GM19438 (cell line): ENCODE measurements around the gene SEMA6B.
"Not testable (repeated sequence)": the region's sequence is repeated elsewhere in the genome, so short reads cannot be mapped to it uniquely, and the experiment has no call there.

Source experiments
- ATAC-seq: cut with Tn5 transposase; IDR thresholded peaks from one replicate; pipeline ENCODE4 v1.9.1; 2021; ENCODE audit warnings: low read depth; ENCODE audit not compliant: unreplicated experiment

The SEMA6B gene

GRCh38 chr19:4575267-4576015 is 16.0 kb upstream of the SEMA6B start:
- ATAC-seq, result no peak

DNA sequence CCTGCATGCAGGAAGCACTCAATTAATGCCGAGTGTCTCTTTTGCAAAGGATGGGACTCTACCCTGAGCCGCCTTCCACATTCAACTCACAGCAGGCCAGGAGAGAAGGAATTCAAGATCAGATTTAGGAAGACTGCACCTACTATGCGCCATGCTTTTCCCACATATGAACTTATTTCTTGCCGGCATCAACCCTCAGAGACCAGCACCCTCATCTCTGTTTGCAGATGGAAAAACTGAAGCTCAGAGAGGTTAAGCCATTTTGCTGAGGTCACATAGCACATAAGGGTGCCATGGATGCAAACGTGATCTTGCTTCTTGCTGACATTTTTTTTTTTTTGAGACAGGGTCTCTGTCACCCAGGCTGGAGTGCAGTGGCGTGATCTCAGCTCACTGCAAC is 14.2 kb upstream of the SEMA6B start:
- ATAC-seq, result no peak

- ATAC-seq, result no peak
Measured at GRCh38 chr19:4571305-4571917, 11.9 kb upstream of the SEMA6B start.

DNA sequence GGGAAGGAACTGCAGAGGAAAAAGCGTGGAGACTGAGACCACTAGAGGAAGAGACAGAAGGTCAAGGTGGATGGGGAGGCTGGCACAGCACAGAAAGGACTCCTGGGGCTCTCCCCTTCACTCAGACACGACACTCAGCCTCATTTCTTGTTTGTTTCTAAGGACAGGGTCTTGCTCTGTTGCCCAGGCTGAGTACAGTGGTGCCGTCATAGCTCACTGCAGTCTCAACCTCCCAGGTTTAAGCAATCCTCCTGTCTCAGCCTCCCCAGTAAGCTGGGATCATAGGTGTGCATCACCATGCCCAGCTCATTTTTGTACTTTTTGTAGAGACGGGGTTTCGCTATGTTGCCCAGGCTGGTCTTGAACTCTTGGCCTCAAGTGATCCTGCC is 11.4 kb upstream of the SEMA6B start:
- no peak for ATAC-seq

DNA sequence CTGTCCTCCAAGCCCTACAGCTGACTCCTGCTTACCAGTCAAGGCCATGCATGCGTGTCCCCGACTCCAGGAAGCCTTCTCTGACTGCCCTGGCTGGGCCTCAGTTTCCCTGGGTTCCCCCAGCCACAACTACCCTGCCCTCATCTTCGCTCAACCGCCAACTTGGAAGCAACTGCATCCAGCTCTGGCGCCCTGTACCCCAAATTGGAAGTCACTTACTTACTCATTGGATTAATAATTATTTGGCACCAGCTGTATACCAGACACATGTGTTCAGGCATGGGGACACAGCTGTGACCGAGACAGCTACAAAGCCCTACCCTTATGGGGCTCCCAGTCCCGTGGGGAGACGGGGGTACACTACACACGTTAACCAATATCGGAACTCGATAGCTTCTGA is 10.9 kb upstream of the SEMA6B start:
- ATAC-seq, result no peak

DNA sequence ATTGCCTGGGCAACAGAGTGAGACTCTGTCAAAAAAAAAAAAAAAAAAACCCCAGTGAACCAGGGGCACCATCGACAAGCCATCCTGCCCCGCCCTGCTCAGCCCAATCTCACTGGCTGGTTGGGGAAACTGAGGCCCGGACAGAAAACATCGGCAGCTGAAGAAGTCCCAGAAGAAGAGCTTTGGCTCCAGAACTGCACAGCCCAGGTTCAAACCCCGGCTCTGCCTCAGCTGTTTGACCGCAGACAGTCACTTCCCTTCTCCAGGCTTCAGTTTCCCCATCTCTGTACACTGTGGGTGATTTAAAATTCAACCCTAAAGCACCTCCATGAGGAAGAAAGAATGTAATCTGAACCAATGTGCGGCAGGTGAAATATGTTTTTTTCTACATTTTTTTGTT is 9.4 kb upstream of the SEMA6B start:
- ATAC-seq, result no peak

DNA sequence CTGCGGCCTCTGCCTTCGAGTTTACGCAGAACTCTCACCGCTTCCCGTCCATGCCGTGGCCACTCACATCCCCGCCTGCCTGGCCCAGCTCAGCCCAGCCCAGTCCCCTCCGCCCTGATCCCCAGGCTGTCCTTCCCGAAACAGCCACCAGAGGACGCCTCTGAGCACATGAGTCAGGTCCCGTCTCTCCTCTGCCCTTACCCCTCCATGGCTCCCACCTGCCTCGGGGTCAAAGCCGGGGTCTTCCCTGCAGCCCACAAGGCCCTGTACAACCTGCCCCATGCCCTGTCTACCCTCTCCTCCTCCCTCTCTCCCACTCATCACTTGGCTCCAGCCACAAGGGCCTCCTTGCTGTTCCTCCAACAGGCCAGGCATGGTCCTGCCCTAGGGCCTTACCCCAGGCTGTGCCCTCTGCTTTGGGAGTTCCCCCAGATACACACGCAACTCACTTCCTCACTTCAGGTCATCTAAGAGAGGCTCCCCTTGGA is 8.1 kb upstream of the SEMA6B start:
- ATAC-seq, result no peak

- no peak for ATAC-seq
Measured at GRCh38 chr19:4566402-4567051, 7.0 kb upstream of the SEMA6B start.

- not testable (repeated sequence) for ATAC-seq
Measured at GRCh38 chr19:4563562-4563961, 4.1 kb upstream of the SEMA6B start.

GRCh38 chr19:4562085-4562484 is 2.6 kb upstream of the SEMA6B start:
- ATAC-seq, result not testable (repeated sequence)

GRCh38 chr19:4557971-4558941 is 1.2 kb downstream of the SEMA6B start:
- no peak for ATAC-seq

DNA sequence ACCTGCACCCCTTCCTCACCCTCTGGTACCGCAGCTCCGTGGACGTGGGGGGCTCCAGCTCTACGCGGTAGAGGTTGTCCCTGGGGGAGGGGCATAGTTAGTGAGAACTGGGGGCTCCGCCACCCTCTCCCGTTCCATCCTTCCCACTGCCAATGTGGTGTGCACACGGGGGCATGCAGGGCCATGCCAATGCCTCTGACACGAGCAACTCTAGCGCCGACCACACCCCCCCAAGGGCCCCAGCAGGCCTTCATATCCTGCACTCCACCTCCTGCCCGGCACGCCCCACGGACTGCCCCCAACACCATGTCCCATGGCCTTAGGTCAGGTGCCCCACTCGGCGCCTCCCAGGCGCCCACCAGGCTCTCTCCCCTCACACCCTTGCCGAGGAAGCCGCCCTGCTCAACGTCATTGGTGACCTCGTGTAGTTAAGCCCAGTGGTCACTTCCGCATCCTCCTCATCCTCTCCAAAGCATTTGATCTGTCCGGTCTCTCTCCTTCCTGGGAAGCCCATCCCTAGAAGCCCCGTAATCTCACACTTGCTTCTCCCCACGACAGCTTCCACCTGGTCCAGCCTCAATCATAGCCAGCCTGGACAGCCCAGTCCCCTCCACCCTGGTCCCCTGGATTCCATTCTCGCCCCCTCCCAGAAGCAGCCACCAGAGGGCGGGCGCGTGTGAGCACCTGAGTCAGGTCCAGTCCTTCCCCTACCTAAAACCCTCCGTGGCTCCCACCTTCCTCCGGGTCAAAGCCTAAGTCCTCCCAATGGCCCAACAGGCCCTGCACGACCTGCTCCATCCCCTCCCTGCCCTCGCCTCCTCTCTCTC is 2.1 kb downstream of the SEMA6B start:
- ATAC-seq, result no peak

- ATAC-seq, result no peak
Measured at GRCh38 chr19:4556597-4557127, 2.8 kb downstream of the SEMA6B start.

GRCh38 chr19:4555657-4556561 is 3.6 kb downstream of the SEMA6B start:
- ATAC-seq, result no peak

- ATAC-seq, result no peak
Measured at GRCh38 chr19:4554717-4555116, 4.8 kb downstream of the SEMA6B start.

DNA sequence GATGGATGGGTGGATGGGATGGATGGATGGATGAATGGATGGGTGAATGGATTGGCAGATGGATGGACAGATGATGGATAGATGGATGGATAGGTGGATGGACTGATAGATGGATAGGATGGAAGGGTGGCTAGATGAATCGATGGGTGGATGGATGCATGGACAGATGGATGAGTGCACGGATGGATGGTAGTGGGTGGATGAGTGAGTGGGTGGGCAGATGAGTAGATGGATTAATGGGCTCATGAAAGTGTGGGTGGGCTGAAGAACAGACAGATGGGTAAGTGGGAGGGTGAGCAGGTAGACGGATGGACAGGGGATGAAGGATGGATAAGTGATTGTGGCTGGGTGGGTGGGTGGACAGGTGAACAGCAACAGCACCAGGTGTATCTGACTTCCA is 5.7 kb downstream of the SEMA6B start:
- ATAC-seq, result no peak

GRCh38 chr19:4553092-4553695 is 6.3 kb downstream of the SEMA6B start:
- ATAC-seq, result no peak

GRCh38 chr19:4552525-4552819 is 7.0 kb downstream of the SEMA6B start:
- no peak for ATAC-seq
